Heart left ventricle (tissue), 16 donors: ENCODE measurements around the gene CNDP1. TPM values are rescaled to one million over a fixed set of nuclear protein-coding genes. Genes with fewer than 3 reads are reported as not detected.
A peak's percentile ranks its signal among the peaks of the same experiment; 100 is the strongest.
"Not testable (repeated sequence)": the region's sequence is repeated elsewhere in the genome, so short reads cannot be mapped to it uniquely, and the experiment has no call there.

Experiments
- ATAC-seq, 4 donors: fragments of 200-7000 bp; cut with Tn5 transposase; one replicate each; pipeline ENCODE4 v1.9.1; 2020 to 2022; ENCODE audit warnings: moderate library complexity in 4 of 4, mild to moderate bottlenecking in 3 of 4, moderate number of reproducible peaks in 1 of 4
- DNase-seq, 5 donors: peaks; one replicate each; pipeline ENCODE4 v3.0.0-alpha.2; 2020
- H3K27ac ChIP-seq, 12 donors: fragments of 200-600 bp; sonication (generic) in 4 of 12; one replicate each; pipeline versions ENCODE4 v1.5.0 to v1.8.0; 2016 to 2022; ENCODE audit warnings: mild to moderate bottlenecking in 2 of 12
- H3K27me3 ChIP-seq, 9 donors: fragments of 200-600 bp; sonication (generic) in 2 of 9; one replicate each; pipeline versions ENCODE4 v1.5.1 to v1.8.0; 2016 to 2022; ENCODE audit warnings: mild to moderate bottlenecking in 3 of 9
- H3K36me3 ChIP-seq, 9 donors: fragments of 200-600 bp; sonication (generic) in 2 of 9; one replicate each; pipeline versions ENCODE4 v1.5.0 to v1.8.0; 2018 to 2022; ENCODE audit warnings: mild to moderate bottlenecking in 2 of 9
- H3K4me1 ChIP-seq, 12 donors: fragments of 200-600 bp; sonication (generic) in 4 of 12; one replicate each; pipeline versions ENCODE4 v1.5.0 to v1.8.0; 2016 to 2022; ENCODE audit warnings: mild to moderate bottlenecking in 3 of 12
- H3K4me3 ChIP-seq, 12 donors: fragments of 200-600 bp; sonication (generic) in 4 of 12; one replicate each; pipeline versions ENCODE4 v1.5.0 to v1.8.0; 2017 to 2022; ENCODE audit warnings: mild to moderate bottlenecking in 9 of 12, moderate library complexity in 4 of 12
- H3K9me3 ChIP-seq, 12 donors: fragments of 200-600 bp; sonication (generic) in 4 of 12; one replicate each; pipeline versions ENCODE4 v1.5.0 to v1.8.0; 2016 to 2022; ENCODE audit warnings: mild to moderate bottlenecking in 1 of 12
- CTCF ChIP-seq, 12 donors: fragments of 200-600 bp; sonication (generic) in 4 of 12; IDR thresholded peaks; one replicate each; pipeline versions ENCODE4 v1.5.0 to v1.8.0; 2018 to 2022; ENCODE audit warnings: antibody characterized with exemption in 12 of 12, mild to moderate bottlenecking in 5 of 12
- POLR2A ChIP-seq, 2 donors: fragments of 450-650 bp; IDR thresholded peaks; one replicate each; pipeline ENCODE4 v1.6.1; 2017; ENCODE audit warnings: antibody characterized with exemption in 2 of 2, mild to moderate bottlenecking in 2 of 2, moderate library complexity in 2 of 2
- WGBS, 4 donors: extraction: QIAGEN DNeasy Blood & Tissue Kit in 2 of 4; methylation state at CpG; one replicate each; pipeline versions ENCODE4 v1.1.5 to v1.1.7; 2013 to 2018; 5-methylcytosine and 5-hydroxymethylcytosine counted together
- intact Hi-C, 10 donors: fragments of 100-400 bp; cut with DNase I; formaldehyde crosslinking; loops; one replicate each; pipeline versions ENCODE4 v1.11.1 to v1.14.2; 2022
- polyA plus RNA-seq, 2 donors: library from polyadenylated mRNA; stranded (reverse); fragments of 200-250 nt; gene quantifications; one replicate each; pipeline ENCODE4 v1.2.3, GENCODE V29; 2013
- total RNA-seq, 9 donors: library from RNA; depleted of rRNA in 2 of 9; stranded (reverse); fragments of >200 nt in 2 of 9; fragmentation: NEBNext Ultra II Directional in 3 of 9; extraction: Animal tissue kit (Norgen Biotek cat#: 25700) in 3 of 9; gene quantifications; one replicate each; pipeline versions ENCODE4 v1.1.0 to v1.2.4, GENCODE V29; 2016 to 2023
- donor health status: ischemic (EF 13 %, LVEDD 7.1; RV severe dilation, severe dysfunction).
- donor health status: healthy with polysubstance abuse.
- donor health status: DM: no; HTN: yes; CAD: no.
- donor health status: DM: no; HTN: no; CAD: no.
- donor health status: ischemic (EF 25% LVEDD 6.9; RV normal size, moderate dysfunction).
- donor health status: ischemic (EF 25% LVEDD 5.7; RV mildly dilated, moderate dysfunction).
- donor health status: healthy.
- donor health status: DM: yes; HTN: yes; CAD: no.
- donor health status: ischemic (EF 35%, LVEDD 5.7; RV mildly dilated, moderate dysfunction).
- donor health status: nonischemic (EF 11% LVEDD 7.7; RV severe dilation, severe dysfunction).
- donor health status: DM: yes; HTN: yes; CAD: no.
- donor health status: PGD.
- donor health status: ischemic (EF 29% LVEDD 5.4; RV normal size, mild dysfunction).
- donor health status: nonischemic (EF 23%, LVEDD 6.1; RV moderate dilation, normal function).

CNDP1 gene
- total and polyA plus RNA-seq, 11 donors, result 0.03 TPM; not detected in 10

GRCh38 chr18:74500372-74500771 is 33.9 kb upstream of the CNDP1 start:
- no peaks in the 10 kb centered on the region for H3K9me3 ChIP-seq
- intact Hi-C loops, result no loop called here
- WGBS, 4 donors, result 77 to 81% (median 78%) methylated on average over 6 of the region's 6 CpGs
- no peaks in the 10 kb centered on the region for H3K27me3 ChIP-seq
- ATAC-seq, result no peak
- peaks cover 0 to 58% (median 25%) of the 10 kb centered on the region in 12 donors for H3K4me1 ChIP-seq
- peak overlapping the region in 7 of 12 donors; percentile 23 to 95 (median 75) for H3K27ac ChIP-seq
- peaks cover 0 to 52% (median 46%) of the 10 kb centered on the region in 9 donors for H3K36me3 ChIP-seq
- DNase-seq, result no peak
- peak overlapping the region in 8 of 12 donors; percentile 13 to 60 (median 29) for H3K4me3 ChIP-seq
- no peak for TF ChIP-seq POLR2A (IDR thresholded peaks at IDR 0.05)
- TF ChIP-seq CTCF (IDR thresholded peaks at IDR 0.05), result no peak

GRCh38 chr18:74500774-74501173 is 33.5 kb upstream of the CNDP1 start:
- DNase-seq, H3K9me3 ChIP-seq, intact Hi-C loops, H3K27me3 ChIP-seq, ATAC-seq: not testable (repeated sequence)
- Histone ChIP-seq H3K27ac (peak overlapping the region in 6 of 12 donors; percentile 33 to 95 (median 71)), H3K4me3 (peak overlapping the region in 4 of 12 donors; percentile 13 to 60 (median 25)), H3K4me1 (peaks cover 0 to 57% (median 25%) of the 10 kb centered on the region in 12 donors), H3K36me3 (peaks cover 0 to 56% (median 50%) of the 10 kb centered on the region in 9 donors)
- WGBS, 4 donors, result 81 to 93% (median 86%) methylated on average over 8 of the region's 8 CpGs

GRCh38 chr18:74501386-74501785 is 32.9 kb upstream of the CNDP1 start:
- no peaks in the 10 kb centered on the region for H3K27me3 ChIP-seq
- no peak for DNase-seq
- H3K36me3 ChIP-seq, result peaks cover 0 to 62% (median 56%) of the 10 kb centered on the region in 9 donors
- peak overlapping the region in 2 of 12 donors; percentile 35 to 95 for H3K27ac ChIP-seq
- peak overlapping the region in 1 of 12 donors; percentile 60 for H3K4me3 ChIP-seq
- peaks cover 0 to 61% (median 27%) of the 10 kb centered on the region in 12 donors for H3K4me1 ChIP-seq
- 74 to 83% (median 81%) methylated on average over 4 of the region's 4 CpGs for WGBS, 4 donors
- TF ChIP-seq CTCF (IDR thresholded peaks at IDR 0.05) (no peak), POLR2A (IDR thresholded peaks at IDR 0.05) (no peak)
- H3K9me3 ChIP-seq, result no peaks in the 10 kb centered on the region
- ATAC-seq, result no peak
- intact Hi-C loops, result no loop called here

- WGBS, 4 donors, result 80 to 96% (median 93%) methylated on average over 4 of the region's 4 CpGs
- H3K4me1 ChIP-seq, result peaks cover 0 to 50% (median 16%) of the 10 kb centered on the region in 12 donors
- no peaks in the 10 kb centered on the region for H3K27me3 ChIP-seq
- no peak for DNase-seq
- no peak for ATAC-seq
- peaks cover 0 to 76% (median 73%) of the 10 kb centered on the region in 9 donors for H3K36me3 ChIP-seq
- TF ChIP-seq POLR2A (IDR thresholded peaks at IDR 0.05), result no peak
- no peak for TF ChIP-seq CTCF (IDR thresholded peaks at IDR 0.05)
- intact Hi-C loops, result no loop called here
- no peak overlapping the region for H3K27ac ChIP-seq
- H3K9me3 ChIP-seq, result no peaks in the 10 kb centered on the region
- no peak overlapping the region for H3K4me3 ChIP-seq
Measured at GRCh38 chr18:74503137-74503536, 31.2 kb upstream of the CNDP1 start.

- peaks cover 0 to 100% (median 97%) of the 10 kb centered on the region in 9 donors for H3K36me3 ChIP-seq
- H3K9me3 ChIP-seq, result no peaks in the 10 kb centered on the region
- DNase-seq, result no peak
- peaks cover 0 to 28% (median 0%) of the 10 kb centered on the region in 12 donors for H3K4me1 ChIP-seq
- TF ChIP-seq CTCF (IDR thresholded peaks at IDR 0.05) (no peak), POLR2A (IDR thresholded peaks at IDR 0.05) (no peak)
- no peak for ATAC-seq
- no peaks in the 10 kb centered on the region for H3K27me3 ChIP-seq
- H3K4me3 ChIP-seq, result no peak overlapping the region
- 91 to 99% (median 97%) methylated on average over 15 to 16 of the region's 16 CpGs for WGBS, 4 donors
- intact Hi-C loops, result no loop called here
- H3K27ac ChIP-seq, result no peak overlapping the region
Measured at GRCh38 chr18:74505776-74506175, 28.5 kb upstream of the CNDP1 start.
